ENCODE data around the gene RBM18. TPM values are rescaled to one million over a fixed set of nuclear protein-coding genes. Genes with fewer than 3 reads are reported as not detected.

Gene RBM18
- total RNA-seq, 1 experiment from 2014 or later, result 19.2 TPM

GRCh38 chr9:122244349-122244748 lies 20.3 kb downstream of the RBM18 start:
- DNase-seq (ENCODE audit: low read depth, low spot score) (no peak), ATAC-seq (no peak)
- ChIA-PET POLR2A (no interaction called here), CTCF (no interaction called here)
- in situ Hi-C loops (cut with HindIII; ENCODE audit: low pct_unique_long_range_greater_than_20kb, low sequenced_read_pairs) (no loop called here), intact Hi-C loops (cut with micrococcal nuclease; ENCODE audit: unreplicated experiment) (no loop called here)
- TF ChIP-seq CTCF (IDR thresholded peaks at IDR 0.05), result no peak
- TF ChIP-seq TCF7L2 (IDR thresholded peaks at IDR 0.05; ENCODE audit: low read depth, low read length), result no peak
- TF ChIP-seq REST (IDR thresholded peaks at IDR 0.05; ENCODE audit: insufficient read depth in 1 of 2, low read depth in 2 of 2, low read length in 1 of 2), result no peak
- H3K27me3 ChIP-seq (ENCODE audit: control insufficient read depth, insufficient read depth, low read length), result no peaks in the 10 kb centered on the region
- no peak overlapping the region for H3K4me3 ChIP-seq (ENCODE audit: low read depth in 2 of 2, low read length in 2 of 2)
- BruUV-seq (replicated peaks), result no TSS peak
- H3K9me3 ChIP-seq (ENCODE audit: control insufficient read depth, insufficient read depth, low read depth, low read length), result no peaks in the 10 kb centered on the region
- no peak overlapping the region for H3K27ac ChIP-seq (ENCODE audit: low read length)
- H3K4me1 ChIP-seq (ENCODE audit: control insufficient read depth, insufficient read depth, low read length), result no peaks in the 10 kb centered on the region
- peaks cover 16% of the 10 kb centered on the region for H3K36me3 ChIP-seq (ENCODE audit: control insufficient read depth, insufficient read depth, low read length)

- ChIA-PET POLR2A (no interaction called here), CTCF (no interaction called here)
- in situ Hi-C loops (cut with HindIII; ENCODE audit: low pct_unique_long_range_greater_than_20kb, low sequenced_read_pairs), result no loop called here
These were observed 24.9 kb downstream of the RBM18 start for GRCh38 chr9:122239722-122240121.

More at GRCh38 chr9:122239722-122240121, 24.9 kb downstream of the RBM18 start:
- TF ChIP-seq TCF7L2 (IDR thresholded peaks at IDR 0.05; ENCODE audit: low read depth, low read length) (no peak), REST (IDR thresholded peaks at IDR 0.05; ENCODE audit: insufficient read depth in 1 of 2, low read depth in 2 of 2, low read length in 1 of 2) (no peak), POLR2AphosphoS5 (IDR thresholded peaks at IDR 0.05; ENCODE audit: low read depth, low read length) (no peak), CTCF (IDR thresholded peaks at IDR 0.05) (no peak), SIN3A (IDR thresholded peaks at IDR 0.05; ENCODE audit: borderline replicate concordance, insufficient read depth, low read depth, low read length) (no peak)
- DNase-seq (ENCODE audit: low read depth, low spot score) (no peak), ATAC-seq (no peak)
- no peaks in the 10 kb centered on the region for H3K9me3 ChIP-seq (ENCODE audit: control insufficient read depth, insufficient read depth, low read depth, low read length)
- H3K4me3 ChIP-seq (ENCODE audit: low read depth in 2 of 2, low read length in 2 of 2), result no peak overlapping the region
- BruUV-seq (replicated peaks), result no TSS peak
- H3K36me3 ChIP-seq (ENCODE audit: control insufficient read depth, insufficient read depth, low read length), result peaks cover 16% of the 10 kb centered on the region
- intact Hi-C loops (cut with micrococcal nuclease; ENCODE audit: unreplicated experiment), result no loop called here
- no peaks in the 10 kb centered on the region for H3K27me3 ChIP-seq (ENCODE audit: control insufficient read depth, insufficient read depth, low read length)
- H3K4me1 ChIP-seq (ENCODE audit: control insufficient read depth, insufficient read depth, low read length), result no peaks in the 10 kb centered on the region
- H3K27ac ChIP-seq (ENCODE audit: low read length), result no peak overlapping the region

Data from Panc1 (cell line).